HepG2 (cell line): ENCODE data around the gene UROD. TPM values are rescaled to one million over a fixed set of nuclear protein-coding genes. Genes with fewer than 3 reads are reported as not detected.

Source experiments
- CHCHD3 ChIP-seq: sonication (generic); formaldehyde crosslinking; IDR thresholded peaks from 2 replicates; pipeline ENCODE4 v1.8.0; 2022; ENCODE audit warnings: mild to moderate bottlenecking, missing genetic modification reagents, moderate library complexity
- CHD2 ChIP-seq: IDR thresholded peaks from 2 replicates; pipeline ENCODE4 v1.6.1; 2011; ENCODE audit warnings: low read depth, low read length, improper control_type of control experiment
- FOXP4 ChIP-seq: sonication (generic); formaldehyde crosslinking; IDR thresholded peaks from 2 replicates; pipeline ENCODE4 v1.4.0; 2020; ENCODE audit warnings: missing genetic modification reagents
- HDAC1 ChIP-seq: sonication (generic); formaldehyde crosslinking; IDR thresholded peaks from 2 replicates; pipeline ENCODE4 v1.5.1; 2020; ENCODE audit warnings: mild to moderate bottlenecking, missing genetic modification reagents
- NFATC3 ChIP-seq: sonication (generic); formaldehyde crosslinking; IDR thresholded peaks from 2 replicates; pipeline ENCODE4 v1.5.1; 2020; ENCODE audit warnings: mild to moderate bottlenecking, missing genetic modification reagents
- POLR2A ChIP-seq, 2 experiments: IDR thresholded peaks; 2 replicates each; pipeline ENCODE4 v1.6.1; 2011; ENCODE audit warnings: low read depth in 2 of 2, low read length in 2 of 2, mild to moderate bottlenecking in 1 of 2, moderate library complexity in 1 of 2; ENCODE audit not compliant: insufficient read depth in 1 of 2
- SNAI1 ChIP-seq: sonication (generic); formaldehyde crosslinking; IDR thresholded peaks from 2 replicates; pipeline ENCODE4 v1.5.0; 2020; ENCODE audit warnings: mild to moderate bottlenecking, missing genetic modification reagents, borderline replicate concordance
- SPEN ChIP-seq: sonication (generic); formaldehyde crosslinking; IDR thresholded peaks from 2 replicates; pipeline ENCODE4 v1.5.1; 2020; ENCODE audit warnings: low read depth, mild to moderate bottlenecking, missing genetic modification reagents
- STAG1 ChIP-seq: sonication (generic); formaldehyde crosslinking; IDR thresholded peaks from 2 replicates; pipeline ENCODE4 v1.4.0; 2020; ENCODE audit warnings: missing genetic modification reagents
- TEAD3 ChIP-seq: optimal IDR thresholded peaks from 2 replicates; pipeline ENCODE3; 2016; ENCODE audit warnings: borderline replicate concordance
- TSC22D2 ChIP-seq: sonication (generic); formaldehyde crosslinking; IDR thresholded peaks from 2 replicates; pipeline ENCODE4 v1.5.1; 2020; ENCODE audit warnings: missing genetic modification reagents, mild to moderate bottlenecking, borderline replicate concordance
- YEATS4 ChIP-seq: sonication (generic); formaldehyde crosslinking; IDR thresholded peaks from 2 replicates; pipeline ENCODE4 v1.4.0; 2020; ENCODE audit warnings: missing genetic modification reagents, borderline replicate concordance
- ZBTB7B ChIP-seq: sonication (generic); formaldehyde crosslinking; IDR thresholded peaks from 2 replicates; pipeline ENCODE4 v1.4.0; 2020; ENCODE audit warnings: missing genetic modification reagents
- ZMAT5 ChIP-seq: sonication (generic); formaldehyde crosslinking; IDR thresholded peaks from 2 replicates; pipeline ENCODE4 v1.5.0; 2020; ENCODE audit warnings: mild to moderate bottlenecking, low read depth, missing genetic modification reagents, borderline replicate concordance
- ZNF230 ChIP-seq: sonication (generic); formaldehyde crosslinking; IDR thresholded peaks from 2 replicates; pipeline ENCODE4 v1.4.0; 2020; ENCODE audit warnings: mild to moderate bottlenecking, missing genetic modification reagents
- ZNF501 ChIP-seq: sonication (generic); formaldehyde crosslinking; IDR thresholded peaks from 2 replicates; pipeline ENCODE4 v1.5.1; 2020; ENCODE audit warnings: mild to moderate bottlenecking, moderate library complexity, missing genetic modification reagents
- ZNF746 ChIP-seq: sonication (generic); formaldehyde crosslinking; IDR thresholded peaks from 2 replicates; pipeline ENCODE4 v1.8.0; 2022; ENCODE audit warnings: mild to moderate bottlenecking, missing genetic modification reagents
- ZNF772 ChIP-seq: sonication (generic); formaldehyde crosslinking; IDR thresholded peaks from 2 replicates; pipeline ENCODE4 v1.5.0; 2020; ENCODE audit warnings: mild to moderate bottlenecking, missing genetic modification reagents
- ZSCAN22 ChIP-seq: sonication (generic); formaldehyde crosslinking; IDR thresholded peaks from 2 replicates; pipeline ENCODE4 v1.4.0; 2020; ENCODE audit warnings: mild to moderate bottlenecking, missing genetic modification reagents
- ZSCAN31 ChIP-seq: sonication (generic); formaldehyde crosslinking; IDR thresholded peaks from 2 replicates; pipeline ENCODE4 v1.5.0; 2020; ENCODE audit warnings: low read depth, mild to moderate bottlenecking, missing genetic modification reagents
- polyA plus RNA-seq, 8 experiments: library from polyadenylated mRNA; depleted of rRNA in 3 of 8; stranded (reverse) in 7 of 8; unstranded in 1 of 8; fragments of >200 nt; fragmentation: Illumina TruSeq in 4 of 8; extraction: Trizol in 4 of 8; gene quantifications; 2 replicates each; pipeline versions ENCODE4 v1.2.1 to v1.2.3, GENCODE V29; 2011 to 2016; ENCODE audit warnings: low read depth in 4 of 8, missing spikeins in 1 of 8, mixed read lengths in 1 of 8; ENCODE audit not compliant: insufficient read depth in 1 of 8
- total RNA-seq, 5 experiments: library from RNA; depleted of rRNA; stranded (reverse); fragments of >200 nt; fragmentation: Illumina TruSeq; extraction: Trizol; gene quantifications; 2 replicates each; pipeline ENCODE4 v1.2.3, GENCODE V29; 2016; ENCODE audit warnings: low read depth in 1 of 5
- TF ChIP-seq, protein P1 (sequence below): IDR thresholded peaks from 2 replicates; pipeline ENCODE4 v1.6.1; 2016; ENCODE audit warnings: missing compliant biosample characterization, missing genetic modification reagents, borderline replicate concordance
- TF ChIP-seq, protein P2 (sequence below): sonication (generic); formaldehyde crosslinking; conservative IDR thresholded peaks from 2 replicates; pipeline ENCODE4 v1.8.0; 2022; ENCODE audit warnings: mild to moderate bottlenecking, moderate library complexity, missing genetic modification reagents

UROD gene
- total and polyA plus RNA-seq, 2 of the 13 experiments (the other 11 are each of a cell fraction or from before 2014, with no cell fraction given), result 162 to 171 TPM

GRCh38 chr1:45010855-45011811 is 921 bp upstream of the UROD start, which contains the start of gene HECTD3 (continued):
- TF ChIP-seq, protein P1, sequence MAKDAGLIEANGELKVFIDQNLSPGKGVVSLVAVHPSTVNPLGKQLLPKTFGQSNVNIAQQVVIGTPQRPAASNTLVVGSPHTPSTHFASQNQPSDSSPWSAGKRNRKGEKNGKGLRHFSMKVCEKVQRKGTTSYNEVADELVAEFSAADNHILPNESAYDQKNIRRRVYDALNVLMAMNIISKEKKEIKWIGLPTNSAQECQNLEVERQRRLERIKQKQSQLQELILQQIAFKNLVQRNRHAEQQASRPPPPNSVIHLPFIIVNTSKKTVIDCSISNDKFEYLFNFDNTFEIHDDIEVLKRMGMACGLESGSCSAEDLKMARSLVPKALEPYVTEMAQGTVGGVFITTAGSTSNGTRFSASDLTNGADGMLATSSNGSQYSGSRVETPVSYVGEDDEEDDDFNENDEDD (CRISPR knock-in tag), result peak; percentile 34; the same call in 1 of the 2 replicates
- TF ChIP-seq NFATC3 (CRISPR knock-in tag), result 0 out of 2 replicates have a peak, but pooled peaks have one; percentile 26
- no peak for TF ChIP-seq ZMAT5
- TF ChIP-seq TSC22D2 (CRISPR knock-in tag), result no peak
- TF ChIP-seq HDAC1 (CRISPR knock-in tag), result peak; percentile 74
- TF ChIP-seq TEAD3 (CRISPR knock-in tag), result no peak
- TF ChIP-seq STAG1 (CRISPR knock-in tag), result peak; percentile 43
- TF ChIP-seq ZSCAN22 (CRISPR knock-in tag), result no peak
- TF ChIP-seq, protein P2, sequence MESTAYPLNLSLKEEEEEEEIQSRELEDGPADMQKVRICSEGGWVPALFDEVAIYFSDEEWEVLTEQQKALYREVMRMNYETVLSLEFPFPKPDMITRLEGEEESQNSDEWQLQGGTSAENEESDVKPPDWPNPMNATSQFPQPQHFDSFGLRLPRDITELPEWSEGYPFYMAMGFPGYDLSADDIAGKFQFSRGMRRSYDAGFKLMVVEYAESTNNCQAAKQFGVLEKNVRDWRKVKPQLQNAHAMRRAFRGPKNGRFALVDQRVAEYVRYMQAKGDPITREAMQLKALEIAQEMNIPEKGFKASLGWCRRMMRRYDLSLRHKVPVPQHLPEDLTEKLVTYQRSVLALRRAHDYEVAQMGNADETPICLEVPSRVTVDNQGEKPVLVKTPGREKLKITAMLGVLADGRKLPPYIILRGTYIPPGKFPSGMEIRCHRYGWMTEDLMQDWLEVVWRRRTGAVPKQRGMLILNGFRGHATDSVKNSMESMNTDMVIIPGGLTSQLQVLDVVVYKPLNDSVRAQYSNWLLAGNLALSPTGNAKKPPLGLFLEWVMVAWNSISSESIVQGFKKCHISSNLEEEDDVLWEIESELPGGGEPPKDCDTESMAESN (CRISPR knock-in tag), result peak; percentile 90
- 0 out of 2 replicates have a peak, but pooled peaks have one; percentile 27 for TF ChIP-seq ZNF772 (CRISPR knock-in tag)
- TF ChIP-seq POLR2A (IDR thresholded peaks at IDR 0.05; ENCODE audit: insufficient read depth in 1 of 2, low read depth in 2 of 2, low read length in 2 of 2), result peak; percentile 52 to 82
- no peak for TF ChIP-seq SNAI1
- TF ChIP-seq ZSCAN31 (CRISPR knock-in tag), result 0 out of 2 replicates have a peak, but pooled peaks have one; percentile 39
- TF ChIP-seq ZNF501 (CRISPR knock-in tag), result no peak
- peak; percentile 27; the same call in 1 of the 2 replicates for TF ChIP-seq SPEN (CRISPR knock-in tag)
- TF ChIP-seq ZNF746 (CRISPR knock-in tag), result no peak
- no peak for TF ChIP-seq ZBTB7B (CRISPR knock-in tag)
- peak; percentile 48; the same call in 1 of the 2 replicates for TF ChIP-seq FOXP4 (CRISPR knock-in tag)
- no peak for TF ChIP-seq CHCHD3 (CRISPR knock-in tag)
- TF ChIP-seq YEATS4 (CRISPR knock-in tag), result no peak; the same call in 1 of the 2 replicates
- TF ChIP-seq ZNF230, result 0 out of 2 replicates have a peak, but pooled peaks have one; percentile 48
- TF ChIP-seq CHD2, result no peak
